CD4-positive, alpha-beta T cell treated with Interleukin-21 for 1 hour (primary cell): ENCODE measurements around the gene FGFRL1.
"Not testable (repeated sequence)": the region's sequence is repeated elsewhere in the genome, so short reads cannot be mapped to it uniquely, and the experiment has no call there.

Source experiments
- DNase-seq: peaks from one replicate; pipeline ENCODE4 v3.0.0-alpha.2; 2020

Gene FGFRL1

GRCh38 chr4:993111-994029 lies 18.1 kb upstream of the FGFRL1 start, which contains the start of gene SLC26A1:
TSS of gene SLC26A1 (minus strand) at chr4:993404. CDS start at chr4:991703, 1,701 bp downstream.
- no peak for DNase-seq

GRCh38 chr4:995311-996026 lies 16.0 kb upstream of the FGFRL1 start:
- no peak for DNase-seq

- no peak for DNase-seq
Observed at GRCh38 chr4:996030-996996, 15.1 kb upstream of the FGFRL1 start.

- DNase-seq = no peak
Observed at GRCh38 chr4:996997-997374, 14.4 kb upstream of the FGFRL1 start.

DNA sequence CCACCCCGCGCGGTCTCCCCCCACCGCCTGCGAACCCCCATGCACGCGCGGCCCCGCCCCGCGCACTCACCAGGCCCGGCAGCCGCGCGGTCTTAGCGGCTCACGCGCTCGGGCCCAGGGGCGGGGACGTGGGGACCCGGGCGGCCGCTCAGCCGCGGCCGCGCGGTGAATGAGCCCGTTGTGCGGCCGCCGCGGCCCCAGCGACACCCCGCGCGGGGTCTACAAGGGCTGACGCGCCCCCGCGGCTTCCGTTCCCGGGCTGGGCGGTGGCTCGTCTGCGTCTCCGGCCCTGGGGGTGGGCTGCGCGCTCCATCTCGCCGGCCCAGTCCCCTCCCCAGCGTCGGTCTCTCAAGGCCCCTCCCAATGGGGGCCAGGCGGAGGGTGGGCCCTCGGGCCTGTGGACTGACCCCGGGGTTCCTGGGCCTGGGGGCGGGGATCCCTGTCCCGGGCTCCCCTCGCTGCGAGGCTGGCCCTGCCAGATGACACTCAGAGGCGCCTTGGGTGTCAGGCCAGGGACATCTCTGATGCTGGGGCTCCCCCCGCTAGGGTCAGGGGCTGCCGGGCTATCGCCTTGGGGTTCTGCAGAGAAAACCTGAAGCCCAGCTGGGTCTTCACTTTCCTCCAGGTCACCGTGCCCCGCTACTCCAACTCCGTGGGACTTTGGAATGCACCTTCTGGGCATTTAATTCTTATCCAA lies 13.9 kb upstream of the FGFRL1 start:
- no peak for DNase-seq

DNA sequence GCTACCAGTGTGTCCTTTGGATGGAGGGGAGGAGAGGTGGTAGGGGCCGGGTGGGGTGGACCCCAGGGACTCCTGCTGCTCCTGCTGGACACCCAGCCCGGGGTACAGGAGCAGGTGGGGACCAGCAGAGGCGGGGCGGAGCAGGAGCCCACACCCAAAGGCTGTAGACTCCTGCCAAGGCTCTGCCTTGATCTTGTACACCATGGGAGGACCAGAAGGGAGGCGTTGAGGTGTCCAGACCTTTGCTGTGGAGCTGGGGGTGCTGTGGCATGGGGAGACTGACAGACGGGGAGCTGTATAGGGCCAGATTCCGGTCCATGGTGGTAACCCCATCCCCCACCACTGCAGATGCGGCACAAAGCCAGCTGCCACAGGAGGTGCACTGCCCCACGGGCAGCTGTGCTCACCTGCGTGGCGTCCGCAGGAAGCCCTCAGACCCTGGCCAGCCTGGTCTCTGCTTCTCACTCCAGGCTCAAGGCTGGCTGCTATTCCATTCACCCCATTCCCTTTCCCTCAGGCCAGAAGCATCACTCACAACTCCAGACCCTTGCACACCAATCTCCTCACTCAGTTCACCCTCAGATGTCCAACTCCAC lies 13.2 kb upstream of the FGFRL1 start:
- DNase-seq = no peak

- not testable (repeated sequence) for DNase-seq
Observed at GRCh38 chr4:999240-999863, 12.1 kb upstream of the FGFRL1 start.

GRCh38 chr4:999882-1000425 lies 11.5 kb upstream of the FGFRL1 start:
- DNase-seq = no peak

DNA sequence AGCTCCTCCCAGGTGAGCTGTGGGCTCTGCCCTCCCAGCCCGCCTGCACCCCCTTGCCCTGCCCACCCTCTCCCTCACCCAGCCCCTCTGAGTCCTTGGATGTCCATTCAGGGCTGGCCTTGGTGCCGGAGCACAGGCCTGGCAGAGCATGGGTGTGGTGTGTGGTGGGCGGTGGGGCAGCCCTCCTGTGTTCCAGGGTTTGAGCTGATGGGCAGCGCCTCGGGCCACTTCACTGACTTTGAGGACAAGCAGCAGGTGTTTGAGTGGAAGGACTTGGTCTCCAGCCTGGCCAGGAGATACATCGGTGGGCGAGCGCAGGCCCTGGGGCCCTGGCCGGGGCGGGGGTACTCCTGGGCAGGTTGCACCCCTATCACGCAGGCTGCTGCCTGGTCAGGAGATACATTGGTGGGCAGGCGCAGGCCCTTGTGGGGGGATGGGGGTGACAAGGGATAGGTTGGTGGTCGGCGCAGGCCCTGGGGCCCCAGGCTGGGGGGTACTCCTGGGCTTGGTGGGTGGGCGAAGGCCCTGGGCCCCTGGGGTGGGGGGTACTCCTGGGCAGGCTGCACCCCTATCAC lies 10.7 kb upstream of the FGFRL1 start:
- no peak for DNase-seq

DNA sequence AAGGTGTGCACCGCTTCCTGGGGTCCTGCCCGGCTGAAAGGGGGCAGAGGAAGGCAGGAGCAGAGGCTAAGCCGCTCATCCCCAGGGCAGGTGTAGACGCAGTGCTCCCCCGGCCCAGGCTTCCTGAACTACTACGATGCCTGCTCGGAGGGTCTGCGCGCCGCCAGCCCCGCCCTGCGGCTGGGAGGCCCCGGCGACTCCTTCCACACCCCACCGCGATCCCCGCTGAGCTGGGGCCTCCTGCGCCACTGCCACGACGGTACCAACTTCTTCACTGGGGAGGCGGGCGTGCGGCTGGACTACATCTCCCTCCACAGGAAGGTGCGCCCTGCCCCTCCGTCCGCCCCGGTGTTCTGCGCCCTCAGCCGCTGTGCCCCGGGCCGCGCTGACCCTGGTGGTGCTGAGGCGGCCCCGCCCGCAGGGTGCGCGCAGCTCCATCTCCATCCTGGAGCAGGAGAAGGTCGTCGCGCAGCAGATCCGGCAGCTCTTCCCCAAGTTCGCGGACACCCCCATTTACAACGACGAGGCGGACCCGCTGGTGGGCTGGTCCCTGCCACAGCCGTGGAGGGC lies 9.8 kb upstream of the FGFRL1 start:
- DNase-seq = no peak

GRCh38 chr4:1002131-1002630 lies 9.2 kb upstream of the FGFRL1 start:
- no peak for DNase-seq

- DNase-seq = no peak
Observed at GRCh38 chr4:1002631-1003251, 8.7 kb upstream of the FGFRL1 start.

- no peak for DNase-seq
Observed at GRCh38 chr4:1003271-1004070, 8.0 kb upstream of the FGFRL1 start.

DNA sequence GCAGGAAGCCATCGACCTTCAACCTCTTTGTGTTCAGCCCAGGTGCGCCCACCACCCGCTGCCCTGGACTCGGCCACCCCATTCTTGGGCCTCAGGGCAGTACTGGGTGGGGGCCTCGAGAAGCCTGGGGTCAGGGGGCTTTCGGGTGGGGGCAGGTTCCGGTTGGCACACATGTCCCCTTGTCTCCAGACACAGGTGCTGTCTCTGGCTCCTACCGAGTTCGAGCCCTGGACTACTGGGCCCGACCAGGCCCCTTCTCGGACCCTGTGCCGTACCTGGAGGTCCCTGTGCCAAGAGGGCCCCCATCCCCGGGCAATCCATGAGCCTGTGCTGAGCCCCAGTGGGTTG lies 7.4 kb upstream of the FGFRL1 start:
- DNase-seq = no peak

GRCh38 chr4:1004557-1005485 lies 6.6 kb upstream of the FGFRL1 start:
- DNase-seq = no peak

- no peak for DNase-seq
Observed at GRCh38 chr4:1006856-1007255, 4.6 kb upstream of the FGFRL1 start.

- DNase-seq = peak; percentile 43
Observed at GRCh38 chr4:1008840-1009541, 2.4 kb upstream of the FGFRL1 start.
